Measurements from ENCODE around the gene TEX51.

TEX51 gene

GRCh38 chr2:126890136-126890510, 8.6 kb upstream of the TEX51 start:
- TF ChIP-seq JUND (IDR thresholded peaks at IDR 0.05; ENCODE audit: low read depth): no peak
- in situ Hi-C loops (cut with HindIII; ENCODE audit: low pct_unique_long_range_greater_than_20kb, low sequenced_read_pairs): no loop called here

GRCh38 chr2:126890551-126891450, 7.9 kb upstream of the TEX51 start:
- no peak for TF ChIP-seq JUND (IDR thresholded peaks at IDR 0.05; ENCODE audit: low read depth)
- in situ Hi-C loops (cut with HindIII; ENCODE audit: low pct_unique_long_range_greater_than_20kb, low sequenced_read_pairs): no loop called here
- no peak for DNase-seq (ENCODE audit: low read depth in 1 of 2, low spot score in 1 of 2)

More at GRCh38 chr2:126890136-126890510, 8.6 kb upstream of the TEX51 start:
- DNase-seq (ENCODE audit: low read depth in 1 of 2, low spot score in 1 of 2): no peak

GRCh38 chr2:126891681-126892500, 6.8 kb upstream of the TEX51 start:
- no peak for DNase-seq (ENCODE audit: low read depth in 1 of 2, low spot score in 1 of 2)
- in situ Hi-C loops (cut with HindIII; ENCODE audit: low pct_unique_long_range_greater_than_20kb, low sequenced_read_pairs): no loop called here
- no peak for TF ChIP-seq JUND (IDR thresholded peaks at IDR 0.05; ENCODE audit: low read depth)

DNA sequence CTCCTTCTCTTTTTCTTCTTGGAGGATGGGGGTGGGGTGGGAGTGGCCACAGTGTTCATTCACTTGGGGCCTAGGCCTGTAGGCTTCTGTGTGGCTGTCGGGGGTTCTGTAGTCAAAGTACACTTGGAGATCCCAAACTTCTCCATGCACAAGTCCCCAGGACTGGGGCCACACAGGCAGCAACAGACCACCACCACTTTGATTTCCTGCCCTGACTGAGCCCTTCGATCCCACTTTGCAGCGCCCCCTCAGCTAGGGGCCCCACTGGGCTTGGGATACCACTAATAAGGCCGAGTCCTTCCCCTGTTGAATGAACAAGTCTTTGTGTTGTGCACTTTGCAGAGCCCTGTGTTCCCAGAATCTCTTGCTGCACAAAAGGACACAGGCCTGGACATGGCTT, 5.5 kb upstream of the TEX51 start:
- in situ Hi-C loops (cut with HindIII; ENCODE audit: low pct_unique_long_range_greater_than_20kb, low sequenced_read_pairs): no loop called here
- no peak for DNase-seq (ENCODE audit: low read depth in 1 of 2, low spot score in 1 of 2)
- no peak for TF ChIP-seq JUND (IDR thresholded peaks at IDR 0.05; ENCODE audit: low read depth)

GRCh38 chr2:126893606-126894005, 5.1 kb upstream of the TEX51 start:
- in situ Hi-C loops (cut with HindIII; ENCODE audit: low pct_unique_long_range_greater_than_20kb, low sequenced_read_pairs): no loop called here
- TF ChIP-seq JUND (IDR thresholded peaks at IDR 0.05; ENCODE audit: low read depth): no peak
- no peak for DNase-seq (ENCODE audit: low read depth in 1 of 2, low spot score in 1 of 2)

DNA sequence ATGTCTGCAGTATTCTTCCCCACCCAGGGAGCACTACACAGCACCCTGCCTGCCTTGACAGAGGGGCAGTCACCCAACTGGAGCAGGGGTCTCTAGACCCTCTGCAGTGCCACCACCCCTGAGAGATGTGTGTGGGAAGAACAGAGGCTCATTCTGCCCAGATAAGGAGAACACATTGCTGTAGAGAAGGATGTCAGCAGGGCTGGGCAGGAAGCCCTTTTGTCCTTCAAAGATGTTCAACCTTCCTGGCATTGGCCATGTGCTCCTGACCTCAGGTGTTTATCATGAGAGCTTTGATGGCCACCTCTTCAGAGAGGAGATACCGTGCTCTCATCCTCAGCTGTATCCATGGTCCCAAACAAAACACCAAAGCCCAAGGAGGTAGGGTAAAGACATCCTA, 4.6 kb upstream of the TEX51 start:
- no peak for TF ChIP-seq JUND (IDR thresholded peaks at IDR 0.05; ENCODE audit: low read depth)
- in situ Hi-C loops (cut with HindIII; ENCODE audit: low pct_unique_long_range_greater_than_20kb, low sequenced_read_pairs): no loop called here
- DNase-seq (ENCODE audit: low read depth in 1 of 2, low spot score in 1 of 2): no peak

- no peak for DNase-seq (ENCODE audit: low read depth in 1 of 2, low spot score in 1 of 2)
- TF ChIP-seq JUND (IDR thresholded peaks at IDR 0.05; ENCODE audit: low read depth): no peak
- in situ Hi-C loops (cut with HindIII; ENCODE audit: low pct_unique_long_range_greater_than_20kb, low sequenced_read_pairs): no loop called here
Observed at GRCh38 chr2:126894585-126895182, 4.0 kb upstream of the TEX51 start.

- no peak for DNase-seq (ENCODE audit: low read depth in 1 of 2, low spot score in 1 of 2)
- in situ Hi-C loops (cut with HindIII; ENCODE audit: low pct_unique_long_range_greater_than_20kb, low sequenced_read_pairs): no loop called here
- no peak for TF ChIP-seq JUND (IDR thresholded peaks at IDR 0.05; ENCODE audit: low read depth)
Observed at GRCh38 chr2:126895336-126895735, 3.4 kb upstream of the TEX51 start.

DNA sequence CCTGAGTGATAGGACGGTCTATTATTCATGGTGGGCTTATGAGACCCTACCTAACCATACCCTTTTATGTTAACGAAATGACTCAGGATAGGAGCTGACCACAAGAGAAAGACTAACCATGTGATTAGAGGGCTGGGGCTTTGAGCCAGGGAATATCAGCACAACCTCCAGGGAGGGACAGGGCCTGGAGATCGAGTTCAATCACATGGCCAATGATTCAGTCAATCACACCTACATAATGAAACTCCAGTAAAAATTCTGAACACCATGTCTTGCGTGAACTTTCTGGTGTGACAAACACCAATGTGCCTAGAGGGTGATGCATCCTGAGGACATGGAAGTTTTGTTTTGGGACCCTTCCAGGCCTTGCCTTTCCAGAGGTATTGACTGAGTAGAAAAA, 2.2 kb upstream of the TEX51 start:
- no peak for TF ChIP-seq JUND (IDR thresholded peaks at IDR 0.05; ENCODE audit: low read depth)
- no peak for DNase-seq (ENCODE audit: low read depth in 1 of 2, low spot score in 1 of 2)
- in situ Hi-C loops (cut with HindIII; ENCODE audit: low pct_unique_long_range_greater_than_20kb, low sequenced_read_pairs): no loop called here

DNA sequence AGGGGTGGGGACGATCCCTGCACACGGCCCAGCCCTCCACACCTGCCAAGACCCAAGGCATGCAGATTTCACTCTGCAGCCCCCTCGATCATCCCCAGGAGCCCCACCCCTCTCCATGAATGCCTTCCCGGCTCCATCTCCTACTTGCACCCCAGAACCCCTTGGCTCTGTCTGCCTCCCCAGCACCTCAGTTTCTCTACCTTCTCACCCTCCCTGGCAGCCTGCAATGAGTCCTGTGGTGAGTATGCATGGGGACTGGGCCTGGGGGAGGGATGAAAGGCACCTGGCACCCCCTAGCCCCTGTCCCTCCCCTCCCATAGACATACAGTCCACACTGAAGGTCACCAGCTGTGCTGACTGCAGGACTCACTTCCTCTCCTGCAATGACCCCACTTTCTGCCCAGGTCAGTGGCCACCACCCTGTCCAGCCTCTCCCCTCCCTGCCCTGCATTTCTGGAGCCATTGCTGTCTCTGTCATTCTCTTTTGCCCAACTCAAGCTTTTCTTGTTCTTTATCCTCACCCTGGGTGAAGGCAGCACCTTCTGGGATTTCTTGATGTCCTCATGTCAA, 1.0 kb downstream of the TEX51 start:
- DNase-seq (ENCODE audit: low read depth in 1 of 2, low spot score in 1 of 2): no peak

GRCh38 chr2:126900646-126901319, 2.1 kb downstream of the TEX51 start:
- in situ Hi-C loops (cut with HindIII; ENCODE audit: low pct_unique_long_range_greater_than_20kb, low sequenced_read_pairs): no loop called here
- TF ChIP-seq JUND (IDR thresholded peaks at IDR 0.05; ENCODE audit: low read depth): no peak
- DNase-seq (ENCODE audit: low read depth in 1 of 2, low spot score in 1 of 2): no peak

More for the DNA sequence above, 1.0 kb downstream of the TEX51 start:
- in situ Hi-C loops (cut with HindIII; ENCODE audit: low pct_unique_long_range_greater_than_20kb, low sequenced_read_pairs): no loop called here
- no peak for TF ChIP-seq JUND (IDR thresholded peaks at IDR 0.05; ENCODE audit: low read depth)

- no peak for DNase-seq (ENCODE audit: low read depth in 1 of 2, low spot score in 1 of 2)
- in situ Hi-C loops (cut with HindIII; ENCODE audit: low pct_unique_long_range_greater_than_20kb, low sequenced_read_pairs): no loop called here
- no peak for TF ChIP-seq JUND (IDR thresholded peaks at IDR 0.05; ENCODE audit: low read depth)
Observed at GRCh38 chr2:126901459-126901858, 2.8 kb downstream of the TEX51 start.
